Right forelimb (tissue), 1 donor: ENCODE data around the gene RMC1.
"Not testable (repeated sequence)": the region's sequence is repeated elsewhere in the genome, so short reads cannot be mapped to it uniquely, and the experiment has no call there.

ENCODE experiments used
- DNase-seq: peaks from one replicate; pipeline ENCODE4 v3.0.0-alpha.2; 2018

The RMC1 gene

GRCh38 chr18:23503038-23503962, at the start of gene RMC1:
Gene RMC1 (plus strand): TSS chr18:23503511. CDS start chr18:23503619, 108 bp downstream.
- DNase-seq: peak; percentile 97

GRCh38 chr18:23453680-23454058, 49.6 kb upstream of the RMC1 start:
- no peak for DNase-seq

GRCh38 chr18:23456835-23457234, 46.5 kb upstream of the RMC1 start:
- no peak for DNase-seq

- no peak for DNase-seq
Measured at GRCh38 chr18:23458830-23459529, 44.3 kb upstream of the RMC1 start.

GRCh38 chr18:23459530-23459921, 43.8 kb upstream of the RMC1 start:
- DNase-seq: no peak

- DNase-seq: no peak
Measured at GRCh38 chr18:23460285-23461273, 42.7 kb upstream of the RMC1 start.

- no peak for DNase-seq
Measured at GRCh38 chr18:23462876-23463275, 40.4 kb upstream of the RMC1 start.

GRCh38 chr18:23468753-23469459, 34.4 kb upstream of the RMC1 start:
- no peak for DNase-seq

- no peak for DNase-seq
Measured at GRCh38 chr18:23470620-23471387, 32.5 kb upstream of the RMC1 start.

GRCh38 chr18:23471486-23471885, 31.8 kb upstream of the RMC1 start:
- no peak for DNase-seq

- no peak for DNase-seq
Measured at GRCh38 chr18:23479829-23480505, 23.3 kb upstream of the RMC1 start.

- DNase-seq: no peak
Measured at GRCh38 chr18:23484561-23485182, 18.6 kb upstream of the RMC1 start.

- DNase-seq: no peak
Measured at GRCh38 chr18:23485386-23485785, 17.9 kb upstream of the RMC1 start.

GRCh38 chr18:23487738-23488570, 15.4 kb upstream of the RMC1 start:
- no peak for DNase-seq

GRCh38 chr18:23489586-23489985, 13.7 kb upstream of the RMC1 start:
- not testable (repeated sequence) for DNase-seq

- DNase-seq: no peak
Measured at GRCh38 chr18:23493654-23494053, 9.7 kb upstream of the RMC1 start.

GRCh38 chr18:23494992-23495391, 8.3 kb upstream of the RMC1 start:
- DNase-seq: no peak

GRCh38 chr18:23495723-23496440, 7.4 kb upstream of the RMC1 start:
- no peak for DNase-seq

GRCh38 chr18:23498117-23498516, 5.2 kb upstream of the RMC1 start:
- DNase-seq: no peak
